Activated CD4-positive, CD25-positive, alpha-beta regulatory T cell treated with anti-CD3 and anti-CD28 coated beads, Interleukin-2, amount 50 U/mL, for 16 hours (primary cell): Measurements from ENCODE around the gene PAFAH1B2.

ENCODE experiments used
- DNase-seq: peaks from one replicate; pipeline ENCODE4 v3.0.0-alpha.2; 2020; ENCODE audit warnings: low read depth, low spot score

PAFAH1B2 gene

GRCh38 chr11:117220568-117220967 is 76.5 kb downstream of the PAFAH1B2 start:
- no peak for DNase-seq

- DNase-seq: no peak
Observed at GRCh38 chr11:117220999-117221774, 77.1 kb downstream of the PAFAH1B2 start.

GRCh38 chr11:117221775-117222517 is 77.9 kb downstream of the PAFAH1B2 start:
- no peak for DNase-seq

DNA sequence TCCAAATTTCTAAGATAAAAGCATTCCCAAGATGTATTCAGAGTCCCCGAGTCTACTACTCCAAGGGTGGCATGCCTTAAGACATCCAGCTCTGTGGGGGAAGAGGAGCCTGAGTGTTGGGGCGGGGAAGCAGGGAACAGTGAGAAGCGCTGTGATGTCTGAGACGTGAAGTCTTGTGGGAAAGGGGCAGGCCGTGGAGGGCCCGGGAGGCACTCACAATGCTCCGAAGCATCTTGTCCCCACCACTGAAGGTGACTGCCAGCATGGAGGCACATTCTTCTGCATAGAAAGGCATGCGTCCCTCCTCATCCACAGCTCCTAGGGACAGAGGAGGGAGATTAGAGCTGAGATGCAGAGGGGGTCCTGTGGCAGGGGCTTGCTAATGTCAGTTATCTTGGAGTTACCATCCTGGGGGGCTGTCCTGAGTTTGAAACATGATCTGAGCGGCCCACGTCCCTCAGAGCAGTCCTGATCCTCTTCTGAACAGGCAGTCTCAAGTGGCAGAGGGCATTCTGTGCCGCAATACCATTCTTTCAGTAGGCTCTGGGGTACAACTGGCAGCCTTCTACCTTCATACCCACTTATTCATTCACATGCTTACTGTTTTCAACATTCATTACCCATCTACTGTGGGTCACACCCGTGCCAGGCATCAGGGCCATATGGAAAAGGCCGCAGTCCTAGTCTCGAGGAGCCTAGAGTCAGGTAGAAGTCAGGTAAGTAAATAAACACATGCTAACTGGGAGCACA is 79.1 kb downstream of the PAFAH1B2 start:
- no peak for DNase-seq

DNA sequence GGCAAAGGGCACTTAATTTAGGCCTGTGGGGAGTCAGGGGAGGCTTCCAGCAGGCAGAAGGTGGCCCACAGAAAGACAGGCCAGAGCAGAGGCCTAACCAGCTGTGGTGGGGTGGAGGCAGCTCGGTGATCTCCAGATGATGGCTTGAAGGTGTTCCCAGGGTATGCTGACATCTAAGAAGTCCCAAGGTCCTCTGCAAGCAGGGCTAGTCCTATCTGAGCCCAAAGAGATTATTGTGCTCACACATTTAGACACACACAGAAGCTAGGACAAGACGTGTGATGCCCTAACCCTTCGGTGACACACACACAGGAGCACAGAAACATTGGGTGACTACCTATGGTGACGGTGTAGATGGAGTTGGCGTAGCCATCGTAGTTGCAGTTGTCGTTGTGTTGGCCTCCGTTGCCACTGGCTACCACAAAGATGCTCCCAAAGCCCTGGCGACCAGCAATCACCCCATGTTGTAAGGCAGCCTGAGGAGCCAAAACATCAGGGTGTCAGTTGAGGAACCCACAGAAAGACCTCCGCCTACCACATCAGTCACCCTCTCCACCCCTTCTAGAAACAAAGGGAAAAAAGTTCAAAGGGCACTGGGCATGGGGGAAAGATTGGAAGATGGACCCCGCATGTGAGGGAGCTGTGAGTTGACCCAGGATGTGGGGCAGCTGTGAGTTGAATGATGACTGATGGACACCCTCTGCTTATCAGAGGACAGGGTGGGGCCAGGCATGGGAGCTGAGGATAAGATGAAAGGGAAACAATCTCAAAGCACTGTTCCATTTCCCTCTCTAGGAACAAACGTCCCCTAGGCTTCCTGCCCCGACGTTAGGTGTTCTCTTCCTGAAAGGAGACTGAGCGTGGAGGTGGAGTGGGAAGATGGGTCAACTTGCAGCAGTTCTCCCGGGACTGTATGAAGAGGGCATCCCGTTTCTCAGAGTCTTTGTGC is 79.9 kb downstream of the PAFAH1B2 start:
- DNase-seq: no peak

DNA sequence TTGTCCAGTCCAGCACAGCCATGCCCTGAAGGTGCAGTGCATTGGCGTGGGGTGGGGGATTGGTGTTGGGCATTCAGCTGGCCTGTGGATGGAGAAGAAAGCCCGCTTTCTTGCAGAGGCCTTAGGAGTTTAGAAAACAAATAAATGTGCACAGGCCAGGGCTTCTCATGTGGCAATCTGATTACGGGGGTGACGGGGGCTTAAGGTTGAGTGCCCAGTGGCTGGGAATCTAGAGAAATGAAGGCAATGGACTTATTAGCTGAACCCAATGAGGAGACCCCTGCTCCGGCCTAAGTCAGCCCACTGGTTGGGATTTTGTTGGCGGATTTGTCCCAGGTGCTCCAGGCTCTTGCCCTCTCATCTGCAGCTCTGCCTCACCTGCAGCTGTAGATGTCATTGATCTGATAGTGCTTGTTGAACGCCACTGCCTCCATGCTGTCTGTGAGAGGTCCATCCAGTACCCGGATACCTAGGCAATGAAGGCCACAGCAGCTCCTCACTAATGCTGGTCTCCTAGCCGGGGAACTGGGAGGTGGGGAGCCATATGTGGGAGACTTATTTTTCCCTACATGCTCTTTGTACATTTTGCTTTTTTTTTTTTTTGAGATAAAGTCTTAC is 81.6 kb downstream of the PAFAH1B2 start:
- no peak for DNase-seq
